ENCODE data around the gene KLHL14. TPM values are rescaled to one million over a fixed set of nuclear protein-coding genes. Genes with fewer than 3 reads are reported as not detected.

The KLHL14 gene
- total RNA-seq, 4 donors from 2014 or later, result 18.9 to 36.5 (median 29.3) TPM

DNA sequence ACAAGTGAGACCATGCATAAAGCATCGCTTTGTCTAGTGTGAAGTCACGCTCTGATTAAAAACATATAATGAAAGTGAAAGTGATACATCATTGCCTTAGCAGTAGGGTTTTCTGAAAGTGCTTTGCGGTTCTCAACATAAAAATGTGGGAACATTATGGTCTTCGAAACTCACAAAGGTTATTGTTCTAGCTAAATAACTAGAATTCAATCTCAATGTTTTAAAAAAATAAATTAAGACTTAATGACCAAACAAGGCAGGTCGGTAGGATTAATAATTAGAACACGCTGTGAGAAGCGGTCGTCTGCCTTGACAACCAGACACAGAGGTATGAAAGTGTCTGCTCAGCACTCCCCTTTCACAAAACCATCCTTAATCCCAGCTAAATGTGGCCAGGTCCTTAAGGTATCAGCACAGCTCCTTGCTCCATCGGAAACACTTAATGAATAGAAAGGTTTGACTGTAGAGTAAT lies 42.2 kb downstream of the KLHL14 start:
- Histone ChIP-seq H3K27me3 (no peaks in the 10 kb centered on the region), H3K36me3 (no peaks in the 10 kb centered on the region), H3K4me1 (peaks cover 7 to 16% of the 10 kb centered on the region in 2 donors), H3K9me3 (no peaks in the 10 kb centered on the region), H3K4me3 (replicated peaks in 1 of 3) (peak overlapping the region in 2 of 3 donors; percentile 11 to 18), H3K27ac (peak overlapping the region; percentile 34 to 66 (median 64))
- TF ChIP-seq POLR2A (IDR thresholded peaks at IDR 0.05), result no peak
- TF ChIP-seq, protein P1, sequence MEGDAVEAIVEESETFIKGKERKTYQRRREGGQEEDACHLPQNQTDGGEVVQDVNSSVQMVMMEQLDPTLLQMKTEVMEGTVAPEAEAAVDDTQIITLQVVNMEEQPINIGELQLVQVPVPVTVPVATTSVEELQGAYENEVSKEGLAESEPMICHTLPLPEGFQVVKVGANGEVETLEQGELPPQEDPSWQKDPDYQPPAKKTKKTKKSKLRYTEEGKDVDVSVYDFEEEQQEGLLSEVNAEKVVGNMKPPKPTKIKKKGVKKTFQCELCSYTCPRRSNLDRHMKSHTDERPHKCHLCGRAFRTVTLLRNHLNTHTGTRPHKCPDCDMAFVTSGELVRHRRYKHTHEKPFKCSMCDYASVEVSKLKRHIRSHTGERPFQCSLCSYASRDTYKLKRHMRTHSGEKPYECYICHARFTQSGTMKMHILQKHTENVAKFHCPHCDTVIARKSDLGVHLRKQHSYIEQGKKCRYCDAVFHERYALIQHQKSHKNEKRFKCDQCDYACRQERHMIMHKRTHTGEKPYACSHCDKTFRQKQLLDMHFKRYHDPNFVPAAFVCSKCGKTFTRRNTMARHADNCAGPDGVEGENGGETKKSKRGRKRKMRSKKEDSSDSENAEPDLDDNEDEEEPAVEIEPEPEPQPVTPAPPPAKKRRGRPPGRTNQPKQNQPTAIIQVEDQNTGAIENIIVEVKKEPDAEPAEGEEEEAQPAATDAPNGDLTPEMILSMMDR (IDR thresholded peaks at IDR 0.05), result no peak
- intact Hi-C loops (cut with DNase I), result no loop called here
- DNase-seq, result no peak
- 45 to 52% methylated on average over 9 of the region's 9 CpGs for WGBS, 2 donors

DNA sequence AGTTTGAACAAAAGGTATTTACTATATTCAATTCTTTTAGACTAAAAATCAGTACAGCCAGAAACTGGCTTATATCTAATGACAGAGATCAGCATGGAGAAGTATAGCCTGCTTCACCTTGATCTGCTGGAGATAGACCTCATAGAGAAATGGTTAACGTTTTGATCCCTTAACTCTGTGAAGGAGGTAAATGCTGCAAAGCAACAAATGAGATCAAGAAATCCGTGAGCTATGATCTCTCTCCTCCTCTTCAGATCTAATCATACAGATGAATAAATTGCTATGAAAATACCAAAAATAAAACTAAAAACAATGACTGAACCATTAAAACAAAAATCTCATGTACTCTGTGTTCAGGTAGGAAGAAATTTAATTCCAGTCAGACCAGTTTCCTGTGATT lies 42.8 kb downstream of the KLHL14 start:
- Histone ChIP-seq H3K36me3 (no peaks in the 10 kb centered on the region), H3K4me1 (peaks cover 6 to 12% of the 10 kb centered on the region in 2 donors), H3K27me3 (no peaks in the 10 kb centered on the region), H3K9me3 (no peaks in the 10 kb centered on the region), H3K27ac (peak overlapping the region in 2 of 3 donors; percentile 64 to 66), H3K4me3 (replicated peaks in 1 of 3) (peak overlapping the region in 1 of 3 donors; percentile 18)
- WGBS, 2 donors, result 26 to 34% methylated on average over 2 of the region's 2 CpGs
- TF ChIP-seq, protein P1 (IDR thresholded peaks at IDR 0.05), result no peak
- TF ChIP-seq POLR2A (IDR thresholded peaks at IDR 0.05), result no peak
- intact Hi-C loops (cut with DNase I), result no loop called here
- no peak for DNase-seq

DNA sequence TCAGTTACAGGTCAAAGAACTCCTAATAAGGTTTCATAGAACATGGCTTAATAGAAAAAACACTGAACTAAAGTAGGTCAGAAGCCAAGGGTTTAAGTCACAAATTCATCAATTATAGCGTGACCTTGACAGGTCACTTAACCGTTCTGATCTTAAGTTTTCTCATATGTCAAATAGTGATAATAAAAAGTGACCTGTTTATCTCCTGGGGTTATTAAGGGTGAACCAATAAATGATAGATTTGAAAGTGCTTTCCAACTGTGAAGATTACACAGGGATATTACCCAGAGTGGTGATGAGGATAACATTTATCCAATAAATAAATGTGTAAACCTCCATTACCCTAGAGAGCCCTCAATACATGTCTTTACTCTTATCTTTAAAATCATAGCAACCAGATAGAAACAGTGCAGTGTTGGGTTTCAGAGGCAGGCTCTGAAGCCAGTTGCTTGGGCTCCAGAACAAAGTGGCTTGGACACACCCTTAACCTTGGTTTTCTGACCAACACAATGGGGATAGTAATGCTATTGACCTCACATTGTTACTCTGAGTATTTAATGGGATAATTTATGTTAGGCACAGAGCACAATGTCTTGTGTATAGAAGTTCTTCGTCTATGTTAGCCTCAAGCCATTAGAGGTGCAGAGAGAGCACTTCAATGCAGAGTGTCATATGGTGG lies 48.6 kb downstream of the KLHL14 start:
- no peak overlapping the region for H3K4me3 ChIP-seq (replicated peaks in 1 of 3)
- DNase-seq, result no peak
- H3K4me1 ChIP-seq, result peaks cover 2 to 4% of the 10 kb centered on the region in 2 donors
- H3K9me3 ChIP-seq, result no peaks in the 10 kb centered on the region
- WGBS, 2 donors, result 80 to 86% methylated on average over 3 of the region's 3 CpGs
- TF ChIP-seq, protein P1 (IDR thresholded peaks at IDR 0.05), result no peak
- no peaks in the 10 kb centered on the region for H3K36me3 ChIP-seq
- H3K27ac ChIP-seq, result no peak overlapping the region
- intact Hi-C loops (cut with DNase I), result no loop called here
- no peaks in the 10 kb centered on the region for H3K27me3 ChIP-seq

DNA sequence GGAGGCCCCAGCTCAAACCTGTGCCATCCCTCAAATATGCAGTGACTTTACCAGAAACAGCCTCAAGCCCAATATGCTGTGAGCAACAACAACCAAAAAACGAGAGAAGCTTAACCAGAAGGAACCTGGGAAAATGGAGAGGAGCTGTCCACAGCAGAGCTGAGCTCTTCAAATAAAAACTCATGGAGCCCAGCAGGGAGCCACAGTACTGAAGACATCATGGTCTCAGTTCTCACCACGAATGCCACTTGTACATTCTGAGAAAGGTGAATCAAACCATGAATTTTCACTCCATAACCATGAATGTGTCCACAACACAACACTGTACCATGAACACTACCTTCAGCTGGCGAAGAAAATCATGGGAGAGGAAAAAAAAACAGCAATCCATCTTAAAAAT lies 50.5 kb downstream of the KLHL14 start:
- no peak overlapping the region for H3K27ac ChIP-seq
- H3K36me3 ChIP-seq, result no peaks in the 10 kb centered on the region
- H3K9me3 ChIP-seq, result no peaks in the 10 kb centered on the region
- H3K4me3 ChIP-seq (replicated peaks in 1 of 3), result no peak overlapping the region
- intact Hi-C loops (cut with DNase I), result no loop called here
- H3K4me1 ChIP-seq, result peaks cover 0 to 4% of the 10 kb centered on the region in 2 donors
- H3K27me3 ChIP-seq, result no peaks in the 10 kb centered on the region
- DNase-seq, result no peak
- 74 to 90% methylated on average over 3 of the region's 3 CpGs for WGBS, 2 donors
- no peak for TF ChIP-seq POLR2A (IDR thresholded peaks at IDR 0.05)
- TF ChIP-seq, protein P1 (IDR thresholded peaks at IDR 0.05), result no peak

DNA sequence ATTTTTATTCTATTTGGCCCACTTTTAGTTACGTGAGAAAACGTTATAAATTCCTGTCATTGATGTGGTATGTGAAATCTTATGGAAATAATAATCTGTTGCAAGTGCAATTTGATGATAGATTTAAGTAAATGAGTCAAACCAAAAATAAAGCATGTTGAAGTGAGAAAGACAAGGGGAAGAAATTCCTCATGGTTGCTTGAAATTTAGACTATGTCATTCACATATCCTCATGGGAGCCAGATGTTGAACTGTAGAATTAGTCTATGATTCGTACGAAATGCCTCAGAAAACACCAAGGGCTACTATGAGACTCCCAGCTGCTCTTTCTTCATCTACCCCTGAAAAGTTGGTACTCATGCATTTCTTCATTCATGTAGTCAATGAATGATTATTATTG lies 55.7 kb downstream of the KLHL14 start:
- Histone ChIP-seq H3K9me3 (no peaks in the 10 kb centered on the region), H3K36me3 (no peaks in the 10 kb centered on the region), H3K27ac (no peak overlapping the region), H3K27me3 (no peaks in the 10 kb centered on the region), H3K4me3 (replicated peaks in 1 of 3) (no peak overlapping the region), H3K4me1 (peaks cover 3 to 4% of the 10 kb centered on the region in 2 donors)
- 88 to 92% methylated on average over 4 of the region's 4 CpGs for WGBS, 2 donors
- intact Hi-C loops (cut with DNase I), result loop anchor here (10.0 kb wide), 1 partner anchor 198 kb away; no protein-coding TSS in a partner anchor
- TF ChIP-seq, protein P1 (IDR thresholded peaks at IDR 0.05), result no peak
- TF ChIP-seq POLR2A (IDR thresholded peaks at IDR 0.05), result no peak
- DNase-seq, result no peak
